ES-I3 (cell line): Measurements from ENCODE around the gene SP8.

Experiments used
- H3K36me3 ChIP-seq: 2 replicates; pipeline ENCODE4 v1.6.1; 2013; ENCODE audit warnings: mild to moderate bottlenecking, low read length, control low read depth, moderate library complexity; ENCODE audit not compliant: insufficient read depth
- H3K4me1 ChIP-seq: 2 replicates; pipeline ENCODE4 v1.6.1; 2013; ENCODE audit warnings: mild to moderate bottlenecking, control low read depth, low read length; ENCODE audit not compliant: insufficient read depth
- H3K9ac ChIP-seq: 2 replicates; pipeline ENCODE4 v1.6.1; 2013; ENCODE audit warnings: low read depth, mild to moderate bottlenecking, low read length, moderate library complexity
- H3K9me3 ChIP-seq: 2 replicates; pipeline ENCODE4 v1.6.1; 2013; ENCODE audit warnings: mild to moderate bottlenecking, low read length, moderate library complexity; ENCODE audit not compliant: control insufficient read depth, insufficient read depth

The SP8 gene

GRCh38 chr7:20787660-20788419 lies 1.2 kb upstream of the SP8 start:
- H3K36me3 ChIP-seq, result no peaks in the 10 kb centered on the region
- H3K4me1 ChIP-seq, result peaks cover 12% of the 10 kb centered on the region; the same call in 1 of the 2 replicates
- no peaks in the 10 kb centered on the region for H3K9me3 ChIP-seq
- H3K9ac ChIP-seq, result peak overlapping the region; percentile 59

GRCh38 chr7:20786421-20786778 lies 286 bp downstream of the SP8 start:
- no peaks in the 10 kb centered on the region for H3K9me3 ChIP-seq
- H3K4me1 ChIP-seq, result peaks cover 17% of the 10 kb centered on the region; the same call in 1 of the 2 replicates
- H3K9ac ChIP-seq, result peak overlapping the region; percentile 59

GRCh38 chr7:20786049-20786412 lies 655 bp downstream of the SP8 start:
- Histone ChIP-seq H3K9me3 (no peaks in the 10 kb centered on the region), H3K36me3 (no peaks in the 10 kb centered on the region), H3K9ac (peak overlapping the region; percentile 59), H3K4me1 (peaks cover 18% of the 10 kb centered on the region; the same call in 1 of the 2 replicates)

More at GRCh38 chr7:20786421-20786778, 286 bp downstream of the SP8 start:
- no peaks in the 10 kb centered on the region for H3K36me3 ChIP-seq

GRCh38 chr7:20785157-20786048 lies 1.3 kb downstream of the SP8 start:
- Histone ChIP-seq H3K4me1 (peaks cover 22% of the 10 kb centered on the region; the same call in 1 of the 2 replicates), H3K9ac (peak overlapping the region; percentile 59), H3K9me3 (no peaks in the 10 kb centered on the region), H3K36me3 (no peaks in the 10 kb centered on the region)

GRCh38 chr7:20784388-20785156 lies 2.1 kb downstream of the SP8 start:
- H3K36me3 ChIP-seq, result no peaks in the 10 kb centered on the region
- H3K4me1 ChIP-seq, result peaks cover 21% of the 10 kb centered on the region
- peak overlapping the region; percentile 59 for H3K9ac ChIP-seq
- H3K9me3 ChIP-seq, result no peaks in the 10 kb centered on the region

GRCh38 chr7:20783700-20784387 lies 2.8 kb downstream of the SP8 start:
- Histone ChIP-seq H3K36me3 (no peaks in the 10 kb centered on the region), H3K9me3 (no peaks in the 10 kb centered on the region), H3K4me1 (peaks cover 21% of the 10 kb centered on the region), H3K9ac (peak overlapping the region; percentile 59)

GRCh38 chr7:20783125-20783699 lies 3.5 kb downstream of the SP8 start:
- Histone ChIP-seq H3K9ac (peak overlapping the region; percentile 59), H3K36me3 (no peaks in the 10 kb centered on the region), H3K4me1 (peaks cover 17% of the 10 kb centered on the region), H3K9me3 (no peaks in the 10 kb centered on the region)

GRCh38 chr7:20779041-20779440 lies 7.6 kb downstream of the SP8 start:
- Histone ChIP-seq H3K9ac (peak overlapping the region; percentile 83), H3K9me3 (no peaks in the 10 kb centered on the region), H3K36me3 (no peaks in the 10 kb centered on the region), H3K4me1 (peaks cover 32% of the 10 kb centered on the region)

- Histone ChIP-seq H3K36me3 (no peaks in the 10 kb centered on the region), H3K9ac (peak overlapping the region; percentile 83), H3K9me3 (no peaks in the 10 kb centered on the region), H3K4me1 (peaks cover 32% of the 10 kb centered on the region)
These were observed 8.5 kb downstream of the SP8 start for GRCh38 chr7:20778063-20778721.

- H3K9ac ChIP-seq, result peak overlapping the region; percentile 83; the same call in 1 of the 2 replicates
- peaks cover 31% of the 10 kb centered on the region for H3K4me1 ChIP-seq
- no peaks in the 10 kb centered on the region for H3K9me3 ChIP-seq
- no peaks in the 10 kb centered on the region for H3K36me3 ChIP-seq
These were observed 9.2 kb downstream of the SP8 start for GRCh38 chr7:20777377-20778062.

- Histone ChIP-seq H3K9me3 (no peaks in the 10 kb centered on the region), H3K9ac (peak overlapping the region; percentile 39; the same call in 1 of the 2 replicates), H3K4me1 (peaks cover 27% of the 10 kb centered on the region), H3K36me3 (no peaks in the 10 kb centered on the region)
These were observed 9.7 kb downstream of the SP8 start for GRCh38 chr7:20776942-20777341.

- H3K9ac ChIP-seq, result peak overlapping the region; percentile 39; the same call in 1 of the 2 replicates
- no peaks in the 10 kb centered on the region for H3K36me3 ChIP-seq
- H3K9me3 ChIP-seq, result no peaks in the 10 kb centered on the region
- H3K4me1 ChIP-seq, result peaks cover 27% of the 10 kb centered on the region
These were observed 10.3 kb downstream of the SP8 start for GRCh38 chr7:20776214-20776911.
